GM12874 (cell line): ENCODE data around the gene MAP2K6.

Source experiments
- CTCF ChIP-seq: IDR thresholded peaks from 2 replicates; pipeline ENCODE4 v1.5.1; 2011; ENCODE audit warnings: low read depth, mild to moderate bottlenecking, control low read depth, low read length, moderate library complexity; ENCODE audit not compliant: insufficient read depth

The MAP2K6 gene

DNA sequence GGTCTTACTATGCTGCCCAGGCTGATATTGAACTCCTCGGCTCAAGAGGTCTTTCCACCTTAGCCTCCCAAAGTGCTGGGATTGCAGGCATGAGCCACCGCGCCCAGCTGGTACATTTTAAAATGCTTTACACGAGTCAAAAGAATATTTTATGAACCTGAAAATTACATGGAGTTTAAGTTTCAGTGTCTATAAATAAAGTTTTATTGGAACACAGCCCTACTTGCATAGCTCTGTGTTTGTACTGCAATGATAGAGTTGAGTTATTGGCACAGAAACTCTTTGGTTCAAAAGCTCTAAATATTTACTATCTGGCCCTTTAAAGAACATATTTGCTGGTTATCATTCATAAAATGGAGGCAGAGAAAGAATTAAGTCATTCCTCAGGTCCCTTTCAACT lies 24.3 kb downstream of the MAP2K6 start:
- TF ChIP-seq CTCF, result no peak

GRCh38 chr17:69441179-69441578 lies 26.7 kb downstream of the MAP2K6 start:
- TF ChIP-seq CTCF, result no peak

- TF ChIP-seq CTCF, result no peak
Measured at GRCh38 chr17:69443138-69443537, 28.6 kb downstream of the MAP2K6 start.

DNA sequence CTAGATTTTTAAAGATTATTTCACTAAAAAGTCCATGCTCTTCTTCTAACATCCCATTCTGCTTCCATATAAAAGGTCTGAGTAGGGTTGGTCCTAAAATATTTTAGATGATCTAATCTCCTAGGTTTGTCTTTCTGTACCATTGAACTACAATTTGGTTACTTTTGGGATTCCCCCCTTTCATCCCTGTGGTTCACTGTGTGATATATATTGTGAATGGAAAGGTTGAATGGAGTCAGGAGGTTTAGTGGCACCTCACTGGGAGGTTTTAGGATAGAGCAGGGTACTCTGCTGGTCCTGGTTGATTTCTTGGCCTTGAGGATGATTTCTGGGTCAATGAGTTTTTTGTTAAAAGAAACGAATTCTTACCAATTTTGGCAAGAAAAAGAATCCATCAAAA lies 29.5 kb downstream of the MAP2K6 start:
- no peak for TF ChIP-seq CTCF

DNA sequence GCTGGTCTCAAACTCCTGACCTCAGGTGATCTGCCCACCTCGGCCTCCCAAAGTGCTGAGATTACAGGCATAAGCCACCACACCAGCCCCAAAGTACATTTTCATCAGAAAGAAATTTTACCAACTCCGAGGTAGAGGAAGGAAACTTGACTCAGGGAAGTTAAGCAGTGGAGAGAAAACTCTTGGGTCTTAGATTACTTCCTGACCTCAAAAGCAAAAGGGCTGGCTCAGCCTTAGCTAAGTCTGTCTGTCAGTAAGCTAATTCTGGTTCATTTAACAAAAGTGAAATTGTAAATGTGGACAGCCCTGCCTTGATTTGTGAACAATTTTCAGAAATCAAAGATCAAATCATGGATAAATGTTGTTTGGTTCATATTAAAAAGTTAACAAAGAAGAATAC lies 30.6 kb downstream of the MAP2K6 start:
- no peak for TF ChIP-seq CTCF

- TF ChIP-seq CTCF, result no peak
Measured at GRCh38 chr17:69447726-69448125, 33.2 kb downstream of the MAP2K6 start.

DNA sequence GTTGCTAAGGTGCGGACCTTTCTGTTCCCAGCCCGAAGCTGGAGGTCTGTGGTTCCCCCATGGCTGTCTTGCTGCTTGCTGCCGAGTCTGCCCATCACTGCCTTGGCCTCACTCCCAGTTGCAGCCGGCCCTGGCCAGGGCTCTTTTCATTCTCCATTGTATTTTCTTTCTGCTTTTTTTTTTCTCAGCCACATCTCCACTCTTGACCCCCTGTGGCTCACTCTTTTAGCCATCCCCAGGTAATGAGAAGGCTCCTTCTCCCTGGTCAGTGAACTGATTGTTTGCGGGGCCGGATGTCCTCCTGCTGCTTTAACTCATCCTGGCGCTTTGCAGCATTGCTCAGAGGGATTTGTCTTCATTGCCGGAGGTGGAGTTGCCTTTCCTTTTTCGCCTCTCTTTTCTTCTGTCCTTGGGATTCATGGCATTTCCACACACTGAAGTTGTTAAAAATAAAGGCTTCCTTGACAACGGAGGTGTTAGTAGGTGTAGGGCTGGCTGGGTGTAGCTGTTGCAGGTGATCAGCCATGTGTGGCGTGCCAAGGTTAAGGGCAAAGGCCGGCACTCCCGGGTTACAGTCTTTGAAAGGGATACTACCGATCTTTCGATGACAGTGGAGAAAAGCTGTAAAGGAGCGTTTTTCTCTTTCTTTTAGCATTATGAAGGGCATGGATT lies 34.1 kb downstream of the MAP2K6 start:
- TF ChIP-seq CTCF, result no peak

- TF ChIP-seq CTCF, result no peak
Measured at GRCh38 chr17:69450131-69450530, 35.6 kb downstream of the MAP2K6 start.
